Mesenchymal stem cell (in vitro differentiated cells and primary cell): ENCODE results near the gene CD302.
"Not testable (repeated sequence)": the region's sequence is repeated elsewhere in the genome, so short reads cannot be mapped to it uniquely, and the experiment has no call there.

ENCODE experiments used
- DNase-seq: peaks from one replicate; pipeline ENCODE4 v3.0.0-alpha.2; 2013
- H2AFZ ChIP-seq: one replicate; pipeline ENCODE4 v1.6.1; 2013; ENCODE audit warnings: low read depth, mild to moderate bottlenecking, control low read depth, inconsistent platforms, low read length, moderate library complexity
- H2AK5ac ChIP-seq: 2 replicates; pipeline ENCODE4 v1.6.1; 2013; ENCODE audit warnings: low read length, moderate library complexity, mild to moderate bottlenecking, inconsistent platforms; ENCODE audit not compliant: severe bottlenecking
- H2BK120ac ChIP-seq: one replicate; pipeline ENCODE4 v1.6.1; 2013; ENCODE audit warnings: low read depth, mild to moderate bottlenecking, inconsistent platforms, low read length, moderate library complexity
- H2BK12ac ChIP-seq, 2 experiments: one replicate each; pipeline ENCODE4 v1.6.1; 2013; ENCODE audit warnings: inconsistent platforms in 2 of 2, low read length in 2 of 2, mild to moderate bottlenecking in 2 of 2, moderate library complexity in 2 of 2, control low read depth in 1 of 2
- H2BK15ac ChIP-seq: one replicate; pipeline ENCODE4 v1.6.1; 2013; ENCODE audit warnings: mild to moderate bottlenecking, low read depth, inconsistent platforms; ENCODE audit not compliant: poor library complexity, severe bottlenecking
- H2BK5ac ChIP-seq: 2 replicates; pipeline ENCODE4 v1.6.1; 2013; ENCODE audit warnings: low read depth, mild to moderate bottlenecking, low read length, control low read depth, inconsistent platforms; ENCODE audit not compliant: poor library complexity, severe bottlenecking
- H3K14ac ChIP-seq, 2 experiments: one replicate each; pipeline ENCODE4 v1.6.1; 2013; ENCODE audit warnings: inconsistent platforms in 2 of 2, low read length in 2 of 2, control low read depth in 1 of 2, mild to moderate bottlenecking in 1 of 2, moderate library complexity in 1 of 2
- H3K18ac ChIP-seq, 2 experiments: one replicate each; pipeline ENCODE4 v1.6.1; 2013; ENCODE audit warnings: inconsistent platforms in 2 of 2, low read length in 2 of 2, control low read depth in 1 of 2, low read depth in 1 of 2, mild to moderate bottlenecking in 1 of 2
- H3K23ac ChIP-seq, 2 experiments: one replicate each; pipeline ENCODE4 v1.6.1; 2013; ENCODE audit warnings: inconsistent platforms in 2 of 2, low read length in 2 of 2, mild to moderate bottlenecking in 2 of 2, moderate library complexity in 2 of 2, control low read depth in 1 of 2
- H3K27ac ChIP-seq: 2 replicates; pipeline ENCODE4 v1.5.1; 2013; ENCODE audit warnings: mild to moderate bottlenecking, moderate library complexity, low read length, control low read depth, inconsistent platforms; ENCODE audit not compliant: poor library complexity, severe bottlenecking
- H3K27me3 ChIP-seq, 2 experiments: 2 replicates each; pipeline versions ENCODE4 v1.6.1 to v1.7.0; 2013; ENCODE audit warnings: low read length in 2 of 2, mild to moderate bottlenecking in 2 of 2, moderate library complexity in 2 of 2, control low read depth in 1 of 2, inconsistent platforms in 1 of 2; ENCODE audit not compliant: control insufficient read depth in 1 of 2, insufficient read depth in 1 of 2
- H3K36me3 ChIP-seq, 2 experiments: 2 replicates each; pipeline versions ENCODE4 v1.6.1 to v1.7.0; 2013; ENCODE audit warnings: low read length in 2 of 2, control low read depth in 1 of 2, inconsistent platforms in 1 of 2, low read depth in 1 of 2, mild to moderate bottlenecking in 1 of 2; ENCODE audit not compliant: insufficient read depth in 2 of 2, control insufficient read depth in 1 of 2
- H3K4ac ChIP-seq, 2 experiments: one replicate each; pipeline ENCODE4 v1.6.1; 2013; ENCODE audit warnings: inconsistent platforms in 2 of 2, low read length in 2 of 2, mild to moderate bottlenecking in 2 of 2, moderate library complexity in 2 of 2, control low read depth in 1 of 2, low read depth in 1 of 2
- H3K4me1 ChIP-seq: 2 replicates; pipeline ENCODE4 v1.6.1; 2013; ENCODE audit warnings: low read depth, low read length, control low read depth; ENCODE audit not compliant: control insufficient read depth, insufficient read depth
- H3K4me2 ChIP-seq: 2 replicates; pipeline ENCODE4 v1.6.1; 2013; ENCODE audit warnings: low read length, mild to moderate bottlenecking, inconsistent platforms; ENCODE audit not compliant: poor library complexity, severe bottlenecking
- H3K4me3 ChIP-seq, 2 experiments: 2 replicates each; pipeline versions ENCODE4 v1.5.1 to v1.7.0; 2013; ENCODE audit warnings: low read length in 2 of 2, mild to moderate bottlenecking in 2 of 2, control low read depth in 1 of 2, low read depth in 1 of 2; ENCODE audit not compliant: insufficient read depth in 1 of 2
- H3K79me1 ChIP-seq: replicated peaks from 2 replicates; pipeline ENCODE4 v1.6.1; 2013; ENCODE audit warnings: mild to moderate bottlenecking, control low read depth, low read length, inconsistent platforms; ENCODE audit not compliant: poor library complexity, severe bottlenecking
- H3K9ac ChIP-seq: 2 replicates; pipeline ENCODE4 v1.7.0; 2013; ENCODE audit warnings: mild to moderate bottlenecking, low read length, moderate library complexity
- H3K9me3 ChIP-seq: 2 replicates; pipeline ENCODE4 v1.7.0; 2013; ENCODE audit warnings: mild to moderate bottlenecking, low read length; ENCODE audit not compliant: control insufficient read depth
- H4K8ac ChIP-seq: one replicate; pipeline ENCODE4 v1.6.1; 2013; ENCODE audit warnings: inconsistent platforms, mild to moderate bottlenecking, low read length, moderate library complexity
- H4K91ac ChIP-seq: one replicate; pipeline ENCODE4 v1.6.1; 2013; ENCODE audit warnings: mild to moderate bottlenecking, low read length, inconsistent platforms
- WGBS: methylation state at CpG from one replicate; pipeline ENCODE4 v1.1.7; 2013; ENCODE audit warnings: mixed read lengths; 5-methylcytosine and 5-hydroxymethylcytosine counted together

CD302 gene

DNA sequence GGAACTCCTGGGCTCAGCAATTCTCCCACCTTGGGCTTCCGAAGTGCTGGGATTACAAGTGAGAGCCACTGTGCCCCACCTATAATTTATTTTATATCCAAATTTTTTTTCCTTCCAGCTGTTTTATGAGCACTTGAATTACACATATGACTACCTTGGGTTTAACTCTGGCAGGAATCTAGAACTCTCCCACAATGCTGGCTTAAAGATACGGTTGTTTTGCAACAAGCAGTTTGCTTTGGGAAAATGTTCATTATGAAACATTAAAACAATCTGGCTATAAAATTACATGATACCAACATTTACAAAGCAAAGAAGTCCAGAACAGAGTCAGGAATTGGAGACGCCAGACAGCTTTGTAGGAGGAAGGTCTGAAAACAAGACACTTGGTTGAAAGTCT lies 12.8 kb downstream of the CD302 start:
- 100% methylated on average over 2 of the region's 3 CpGs for WGBS
- no peaks in the 10 kb centered on the region for H3K9me3 ChIP-seq
- DNase-seq, result no peak
- no peak overlapping the region for H3K4me3 ChIP-seq
- H3K27me3 ChIP-seq, result no peaks in the 10 kb centered on the region
- no peak overlapping the region for H2AK5ac ChIP-seq
- H3K4me2 ChIP-seq, result no peak overlapping the region
- no peak overlapping the region for H2BK5ac ChIP-seq
- no peak overlapping the region for H3K4ac ChIP-seq
- H2BK12ac ChIP-seq, result no peak overlapping the region
- H3K9ac ChIP-seq, result no peak overlapping the region
- H3K14ac ChIP-seq, result no peak overlapping the region
- no peak overlapping the region for H4K8ac ChIP-seq
- H2AFZ ChIP-seq, result no peak overlapping the region
- no peak overlapping the region for H2BK15ac ChIP-seq
- no peak overlapping the region for H3K23ac ChIP-seq
- H3K79me1 ChIP-seq, result no peaks in the 10 kb centered on the region
- no peak overlapping the region for H3K27ac ChIP-seq
- H3K18ac ChIP-seq, result no peak overlapping the region
- no peak overlapping the region for H2BK120ac ChIP-seq
- H4K91ac ChIP-seq, result no peak overlapping the region
- H3K4me1 ChIP-seq, result no peaks in the 10 kb centered on the region
- peaks cover 0 to 6% of the 10 kb centered on the region in 2 experiments for H3K36me3 ChIP-seq

DNA sequence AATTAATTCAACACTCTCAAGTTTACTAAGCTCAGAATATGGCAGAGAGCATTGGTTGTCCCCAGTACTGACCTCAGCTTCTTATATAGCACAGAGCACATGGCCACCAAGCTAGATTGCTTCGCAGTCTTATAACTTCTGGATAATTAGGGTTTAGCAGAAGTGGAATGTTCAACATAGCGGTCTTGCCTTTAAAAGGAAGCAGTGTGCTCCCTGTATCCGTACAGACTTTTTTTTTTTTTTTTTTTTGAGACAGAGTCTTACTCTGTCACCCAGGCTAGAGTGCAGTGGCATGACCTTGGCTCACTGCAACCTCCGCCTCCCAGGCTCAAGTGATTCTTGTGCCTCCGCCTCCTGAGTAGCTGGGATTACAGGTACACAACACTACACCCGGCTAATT lies 13.3 kb downstream of the CD302 start:
- H3K9ac ChIP-seq, H2BK5ac ChIP-seq, H3K14ac ChIP-seq, H3K4ac ChIP-seq, H3K27me3 ChIP-seq, H4K91ac ChIP-seq, H3K27ac ChIP-seq, H3K23ac ChIP-seq, H4K8ac ChIP-seq, H3K4me3 ChIP-seq, H3K79me1 ChIP-seq, H3K4me1 ChIP-seq, H2BK120ac ChIP-seq, H2AFZ ChIP-seq, H3K18ac ChIP-seq, H2AK5ac ChIP-seq, DNase-seq, H3K9me3 ChIP-seq, H3K4me2 ChIP-seq, H2BK12ac ChIP-seq, H2BK15ac ChIP-seq: not testable (repeated sequence)
- WGBS, result 95% methylated on average over 6 of the region's 6 CpGs
- H3K36me3 ChIP-seq, result peaks cover 0 to 10% of the 10 kb centered on the region in 2 experiments

DNA sequence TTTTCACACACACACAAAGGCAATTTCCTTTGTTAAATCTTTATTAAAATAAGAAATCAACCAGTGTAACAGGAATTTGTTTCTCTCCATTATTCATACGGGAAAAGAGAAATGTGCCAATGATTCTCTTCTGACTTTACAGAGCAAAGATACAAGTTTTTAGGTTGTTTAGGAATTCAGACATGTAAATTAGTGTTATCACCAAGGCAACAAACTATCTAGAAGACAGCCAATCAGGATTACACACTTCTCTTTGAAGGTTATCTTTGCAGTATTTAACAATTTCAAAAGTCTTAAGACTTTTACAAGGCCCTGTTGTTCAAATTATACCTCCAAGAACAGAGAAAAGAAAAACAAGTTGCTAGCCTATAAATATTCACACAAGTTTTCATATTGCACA lies 14.5 kb downstream of the CD302 start:
- H3K23ac ChIP-seq, result no peak overlapping the region
- H2AFZ ChIP-seq, result no peak overlapping the region
- H3K4me3 ChIP-seq, result no peak overlapping the region
- H4K8ac ChIP-seq, result no peak overlapping the region
- H3K14ac ChIP-seq, result no peak overlapping the region
- no peak overlapping the region for H4K91ac ChIP-seq
- DNase-seq, result no peak
- no peaks in the 10 kb centered on the region for H3K9me3 ChIP-seq
- H3K4ac ChIP-seq, result no peak overlapping the region
- peaks cover 0 to 12% of the 10 kb centered on the region in 2 experiments for H3K36me3 ChIP-seq
- no peaks in the 10 kb centered on the region for H3K79me1 ChIP-seq
- no peak overlapping the region for H2BK5ac ChIP-seq
- H3K4me2 ChIP-seq, result no peak overlapping the region
- no peak overlapping the region for H3K9ac ChIP-seq
- H3K27me3 ChIP-seq, result no peaks in the 10 kb centered on the region
- H2BK12ac ChIP-seq, result no peak overlapping the region
- H3K18ac ChIP-seq, result no peak overlapping the region
- no peak overlapping the region for H3K27ac ChIP-seq
- no peak overlapping the region for H2AK5ac ChIP-seq
- no peak overlapping the region for H2BK15ac ChIP-seq
- WGBS, result no CpG with 5 or more reads among the region's 1 CpG
- H3K4me1 ChIP-seq, result no peaks in the 10 kb centered on the region
- H2BK120ac ChIP-seq, result no peak overlapping the region

DNA sequence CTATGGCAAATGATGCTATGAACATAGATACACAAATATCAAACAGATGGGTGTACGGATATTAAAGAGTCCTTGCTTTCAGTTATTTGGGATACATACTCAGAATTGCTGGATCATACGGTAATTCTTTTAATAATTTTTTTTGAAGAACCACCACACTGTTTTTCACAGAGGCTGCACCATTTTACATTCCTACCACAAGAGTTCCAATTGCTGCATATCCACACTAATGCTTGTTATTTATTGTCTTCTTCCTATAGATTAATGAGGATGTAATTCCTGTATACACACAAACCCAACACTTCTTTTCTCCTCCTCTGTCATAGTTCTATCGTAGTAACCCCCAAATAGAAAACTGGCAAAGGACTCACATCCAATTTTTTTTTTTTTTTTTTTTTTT lies 21.7 kb downstream of the CD302 start:
- H3K27ac ChIP-seq, result no peak overlapping the region
- H2AK5ac ChIP-seq, result no peak overlapping the region
- no peak overlapping the region for H2BK15ac ChIP-seq
- no peak overlapping the region for H3K23ac ChIP-seq
- H3K36me3 ChIP-seq, result peaks cover 0 to 48% of the 10 kb centered on the region in 2 experiments
- H3K4me2 ChIP-seq, result no peak overlapping the region
- WGBS, result 100% methylated on average over 3 of the region's 3 CpGs
- H3K4me1 ChIP-seq, result peaks cover 2% of the 10 kb centered on the region
- H3K9me3 ChIP-seq, result no peaks in the 10 kb centered on the region
- H2AFZ ChIP-seq, result no peak overlapping the region
- no peak overlapping the region for H3K18ac ChIP-seq
- H3K9ac ChIP-seq, result no peak overlapping the region
- H3K4ac ChIP-seq, result no peak overlapping the region
- H3K14ac ChIP-seq, result no peak overlapping the region
- H3K4me3 ChIP-seq, result no peak overlapping the region
- no peaks in the 10 kb centered on the region for H3K27me3 ChIP-seq
- no peak overlapping the region for H4K91ac ChIP-seq
- no peaks in the 10 kb centered on the region for H3K79me1 ChIP-seq
- no peak overlapping the region for H2BK120ac ChIP-seq
- no peak for DNase-seq
- no peak overlapping the region for H2BK5ac ChIP-seq
- H4K8ac ChIP-seq, result no peak overlapping the region
- H2BK12ac ChIP-seq, result no peak overlapping the region
